ENCODE results near the gene ZNF438.

The ZNF438 gene

GRCh38 chr10:30840395-30841050 lies 191.1 kb downstream of the ZNF438 start:
- no peak for DNase-seq

GRCh38 chr10:30839652-30840051 lies 192.0 kb downstream of the ZNF438 start:
- no peak for DNase-seq

GRCh38 chr10:30836406-30836805 lies 195.3 kb downstream of the ZNF438 start:
- DNase-seq = no peak

- DNase-seq = no peak
Measured at GRCh38 chr10:30835146-30835545, 196.5 kb downstream of the ZNF438 start.

GRCh38 chr10:30834651-30835050 lies 197.0 kb downstream of the ZNF438 start:
- DNase-seq = no peak

GRCh38 chr10:30834153-30834552 lies 197.5 kb downstream of the ZNF438 start:
- DNase-seq = no peak

- DNase-seq = no peak
Measured at GRCh38 chr10:30833628-30833970, 198.1 kb downstream of the ZNF438 start.

GRCh38 chr10:30832749-30833627 lies 198.7 kb downstream of the ZNF438 start:
- no peak for DNase-seq

GRCh38 chr10:30832001-30832748 lies 199.5 kb downstream of the ZNF438 start:
- no peak for DNase-seq

- no peak for DNase-seq
Measured at GRCh38 chr10:30831426-30831825, 200.2 kb downstream of the ZNF438 start.

- DNase-seq = no peak
Measured at GRCh38 chr10:30830315-30831230, 201.1 kb downstream of the ZNF438 start.

- no peak for DNase-seq
Measured at GRCh38 chr10:30829901-30830300, 201.8 kb downstream of the ZNF438 start.

GRCh38 chr10:30828680-30829079 lies 203.0 kb downstream of the ZNF438 start:
- no peak for DNase-seq

GRCh38 chr10:30828164-30828563 lies 203.5 kb downstream of the ZNF438 start:
- DNase-seq = no peak

GRCh38 chr10:30827531-30828120 lies 204.0 kb downstream of the ZNF438 start:
- DNase-seq = no peak

GRCh38 chr10:30826679-30827078 lies 205.0 kb downstream of the ZNF438 start:
- DNase-seq = no peak

GRCh38 chr10:30825495-30825894 lies 206.2 kb downstream of the ZNF438 start:
- DNase-seq = no peak

GRCh38 chr10:30825022-30825421 lies 206.6 kb downstream of the ZNF438 start:
- no peak for DNase-seq

- DNase-seq = no peak
Measured at GRCh38 chr10:30823651-30824050, 208.0 kb downstream of the ZNF438 start.

- no peak for DNase-seq
Measured at GRCh38 chr10:30822693-30823465, 208.8 kb downstream of the ZNF438 start.

GRCh38 chr10:30821994-30822692 lies 209.5 kb downstream of the ZNF438 start:
- DNase-seq = no peak

Data from stimulated activated naive CD4-positive, alpha-beta T cell treated with Interleukin-2 at 50 U/mL for 16 hours (primary cell).